Lower leg skin (tissue), 4 donors: ENCODE data around the gene ZNF524. TPM values are rescaled to one million over a fixed set of nuclear protein-coding genes. Genes with fewer than 3 reads are reported as not detected.

Source experiments
- DNase-seq, 2 donors: peaks; one replicate each; pipeline ENCODE4 v3.0.0-alpha.2; 2019; ENCODE audit warnings: low spot score in 2 of 2
- H3K4me3 ChIP-seq: fragments of 200-600 bp; sonication (generic); 2 replicates; pipeline ENCODE4 v1.5.1; 2017; ENCODE audit warnings: mild to moderate bottlenecking, low read depth; ENCODE audit not compliant: poor library complexity, severe bottlenecking
- CTCF ChIP-seq, 3 donors: fragments of 450-650 bp; IDR thresholded peaks; one replicate each; pipeline ENCODE4 v1.5.1; 2016; ENCODE audit warnings: antibody characterized with exemption in 3 of 3, mild to moderate bottlenecking in 3 of 3, moderate library complexity in 2 of 3
- POLR2A ChIP-seq, 2 donors: fragments of 450-650 bp; IDR thresholded peaks; one replicate each; pipeline ENCODE4 v1.6.1; 2016 to 2017; ENCODE audit warnings: antibody characterized with exemption in 2 of 2, mild to moderate bottlenecking in 1 of 2, moderate library complexity in 1 of 2
- WGBS, 2 donors: methylation state at CpG; one replicate each; pipeline ENCODE4 v1.1.5; 2018; 5-methylcytosine and 5-hydroxymethylcytosine counted together
- intact Hi-C: fragments of 100-400 bp; cut with DNase I; formaldehyde crosslinking; loops from one replicate; pipeline ENCODE4 v1.15.0; 2023; ENCODE audit warnings: low total_unique reads
- total RNA-seq, 4 donors: library from RNA; depleted of rRNA; stranded (reverse); fragments of >200 nt; gene quantifications; one replicate each; pipeline ENCODE4 v1.1.0, GENCODE V29; 2016

ZNF524 gene
- total RNA-seq, 4 donors from 2014 or later: 58.4 to 88.3 (median 78.3) TPM

GRCh38 chr19:55622242-55622969, 22.3 kb downstream of the ZNF524 start:
- TF ChIP-seq CTCF (IDR thresholded peaks at IDR 0.05): no peak
- no peak for TF ChIP-seq POLR2A (IDR thresholded peaks at IDR 0.05)
- intact Hi-C loops: no loop called here
- no peak for DNase-seq

GRCh38 chr19:55623130-55623529, 23.0 kb downstream of the ZNF524 start:
- DNase-seq: no peak
- H3K4me3 ChIP-seq: no peak overlapping the region
- intact Hi-C loops: no loop called here
- WGBS, 2 donors: 89 to 91% methylated on average over 7 of the region's 7 CpGs
- no peak for TF ChIP-seq CTCF (IDR thresholded peaks at IDR 0.05)
- TF ChIP-seq POLR2A (IDR thresholded peaks at IDR 0.05): no peak

More at GRCh38 chr19:55622242-55622969, 22.3 kb downstream of the ZNF524 start:
- 92 to 94% methylated on average over 32 to 40 of the region's 40 CpGs for WGBS, 2 donors
- no peak overlapping the region for H3K4me3 ChIP-seq

GRCh38 chr19:55623561-55623960, 23.5 kb downstream of the ZNF524 start:
- intact Hi-C loops: no loop called here
- DNase-seq: no peak
- no peak overlapping the region for H3K4me3 ChIP-seq
- TF ChIP-seq POLR2A (IDR thresholded peaks at IDR 0.05) (no peak), CTCF (IDR thresholded peaks at IDR 0.05) (no peak)
- WGBS, 2 donors: 44 to 49% methylated on average over 7 of the region's 7 CpGs

- intact Hi-C loops: no loop called here
- peak; percentile 89 to 99 for DNase-seq
Measured at GRCh38 chr19:55624109-55625003, 24.3 kb downstream of the ZNF524 start, which contains the start of gene ZNF784. Gene ZNF784 (minus strand): TSS chr19:55624566. CDS start chr19:55624561, 5 bp downstream.

GRCh38 chr19:55625004-55625326, 24.9 kb downstream of the ZNF524 start:
- no peak overlapping the region for H3K4me3 ChIP-seq
- WGBS, 2 donors: 35 to 42% methylated on average over 11 of the region's 11 CpGs
- no peak for TF ChIP-seq CTCF (IDR thresholded peaks at IDR 0.05)
- TF ChIP-seq POLR2A (IDR thresholded peaks at IDR 0.05): no peak
- DNase-seq: no peak
- intact Hi-C loops: no loop called here

More at GRCh38 chr19:55624109-55625003, 24.3 kb downstream of the ZNF524 start, which contains the start of gene ZNF784:
- no peak for TF ChIP-seq CTCF (IDR thresholded peaks at IDR 0.05)
- no peak for TF ChIP-seq POLR2A (IDR thresholded peaks at IDR 0.05)
- H3K4me3 ChIP-seq: peak within 1 kb of the TSS; percentile 26
- 1% methylated on average over 26 to 39 of the region's 56 CpGs for WGBS, 2 donors
